Right lobe of liver (tissue), 6 donors: ENCODE results near the gene SPI1. TPM values are rescaled to one million over a fixed set of nuclear protein-coding genes. Genes with fewer than 3 reads are reported as not detected.

Experiments used
- ATAC-seq, 4 donors: fragments of 200-7000 bp; cut with Tn5 transposase; one replicate each; pipeline ENCODE4 v1.9.1; 2020; ENCODE audit warnings: mild to moderate bottlenecking in 4 of 4, moderate library complexity in 4 of 4
- DNase-seq, 3 donors: peaks; one replicate each; pipeline ENCODE4 v3.0.0-alpha.2; 2020
- H3K27ac ChIP-seq, 3 donors: fragments of 200-600 bp; one replicate each; pipeline ENCODE4 v1.8.0; 2022
- H3K27me3 ChIP-seq, 2 donors: fragments of 200-600 bp; one replicate each; pipeline ENCODE4 v1.8.0; 2022
- H3K36me3 ChIP-seq, 4 donors: fragments of 200-600 bp; sonication (generic) in 1 of 4; one replicate each; pipeline versions ENCODE4 v1.5.1 to v1.8.0; 2017 to 2022; ENCODE audit warnings: control low read depth in 1 of 4
- H3K4me1 ChIP-seq, 4 donors: fragments of 200-600 bp; sonication (generic) in 1 of 4; one replicate each; pipeline versions ENCODE4 v1.5.1 to v1.8.0; 2017 to 2022; ENCODE audit warnings: control low read depth in 1 of 4
- H3K4me3 ChIP-seq, 3 donors: fragments of 200-600 bp; one replicate each; pipeline ENCODE4 v1.8.0; 2022
- H3K9me3 ChIP-seq, 4 donors: fragments of 200-600 bp; sonication (generic) in 1 of 4; one replicate each; pipeline versions ENCODE4 v1.5.1 to v1.8.0; 2017 to 2022; ENCODE audit warnings: control low read depth in 1 of 4
- POLR2A ChIP-seq: fragments of 450-650 bp; IDR thresholded peaks from one replicate; pipeline ENCODE4 v1.6.1; 2017; ENCODE audit warnings: antibody characterized with exemption, mild to moderate bottlenecking
- WGBS: methylation state at CpG from one replicate; pipeline ENCODE4 v1.1.6; 2018; ENCODE audit warnings: low coverage, low lambda C conversion rate; ENCODE audit not compliant: insufficient coverage; ENCODE audit errors: missing lambda C conversion rate; 5-methylcytosine and 5-hydroxymethylcytosine counted together
- intact Hi-C, 2 donors: fragments of 100-400 bp; cut with DNase I; formaldehyde crosslinking; loops; one replicate each; pipeline versions ENCODE4 v1.11.2 to v1.14.1; 2022
- long read RNA-seq: library from polyadenylated mRNA; unstranded; transcript quantifications from one replicate; pipeline ENCODE4 v2.0.0, GENCODE V29; 2019
- total RNA-seq, 6 experiments: library from RNA; depleted of rRNA in 2 of 6; stranded (reverse); fragments of >200 nt in 2 of 6; fragmentation: NEBNext Ultra II Directional in 3 of 6; extraction: Animal tissue kit (Norgen Biotek cat#: 25700) in 3 of 6; gene quantifications; one replicate each; pipeline versions ENCODE4 v1.1.0 to v1.2.4, GENCODE V29; 2016 to 2023
- TF ChIP-seq, protein P1 (sequence below), 4 donors: fragments of 200-600 bp in 3 of 4; fragments of 450-650 bp in 1 of 4; IDR thresholded peaks; one replicate each; pipeline versions ENCODE4 v1.5.1 to v1.8.0; 2016 to 2022; ENCODE audit warnings: antibody characterized with exemption in 4 of 4, mild to moderate bottlenecking in 2 of 4
- donor health status: DM: no; HTN: yes; CAD: no.
- donor health status: DM: no; HTN: no; CAD: no.
- donor health status: DM: no; HTN: no; CAD: no.
- donor health status: DM: no; HTN: yes; CAD: no.
- donor health status: DM: no; HTN: yes; CAD: no.

The SPI1 gene
- total RNA-seq = 10 to 100 TPM in 3 of 6 experiments, 1 to 10 TPM in 3; 7.5 to 29.1 (median 10.1) TPM
- long read RNA-seq = 0 reads

DNA sequence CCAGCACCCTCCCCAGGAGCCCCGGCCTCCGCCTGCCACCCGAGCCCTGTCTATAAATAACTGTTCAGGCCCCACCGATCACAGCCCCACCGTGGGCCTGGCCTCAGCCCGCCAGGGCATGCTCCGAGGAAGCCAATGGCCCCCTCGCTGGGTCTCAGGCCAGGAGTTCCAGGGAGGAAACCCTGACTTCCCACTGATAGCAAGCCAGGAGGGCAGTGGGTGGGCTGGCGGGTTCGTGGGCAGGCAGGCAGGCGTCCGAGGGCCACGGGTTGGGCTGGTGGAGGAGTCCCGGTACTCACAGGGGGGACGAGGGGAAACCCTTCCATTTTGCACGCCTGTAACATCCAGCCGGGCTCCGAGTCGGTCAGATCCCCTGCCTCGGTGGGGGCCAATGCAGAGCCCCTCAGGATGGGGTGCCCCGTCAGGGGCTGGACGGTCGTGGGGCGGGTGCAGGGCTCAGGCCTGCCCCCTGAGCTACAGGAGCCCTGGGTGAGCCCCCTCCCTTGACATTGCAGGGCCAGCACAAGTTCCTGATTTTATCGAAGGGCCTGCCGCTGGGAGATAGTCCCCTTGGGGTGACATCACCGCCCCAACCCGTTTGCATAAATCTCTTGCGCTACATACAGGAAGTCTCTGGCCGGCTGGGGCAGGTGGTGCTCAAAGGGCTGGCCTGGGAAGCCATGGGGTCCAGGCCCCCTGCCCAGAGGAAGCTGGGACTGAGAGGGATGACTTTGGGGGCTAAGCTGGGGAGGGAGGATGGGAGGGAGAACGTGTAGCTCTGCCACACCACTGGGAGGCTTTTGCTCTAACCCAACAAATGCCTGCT lies at the start of gene SPI1:
SPI1 (minus strand) TSS at position 538 of the 826 bp plus-strand sequence; CDS start at position 344, 194 bp downstream.
- H3K4me3 ChIP-seq = peak within 1 kb of the TSS; percentile 21 to 44 (median 22)
- DNase-seq (peak in 2 of 3 donors; percentile 74 to 81), ATAC-seq (peak; percentile 40 to 57 (median 46))
- H3K27ac ChIP-seq = peak within 1 kb of the TSS; percentile 44 to 80 (median 69)
- no peaks in the 10 kb centered on the region for H3K36me3 ChIP-seq
- H3K4me1 ChIP-seq = peaks cover 0 to 2% (median 0%) of the 10 kb centered on the region in 4 donors
- H3K27me3 ChIP-seq = no peaks in the 10 kb centered on the region
- 77% methylated on average over 7 of the region's 31 CpGs for WGBS
- H3K9me3 ChIP-seq = no peaks in the 10 kb centered on the region
- TF ChIP-seq, protein P1, sequence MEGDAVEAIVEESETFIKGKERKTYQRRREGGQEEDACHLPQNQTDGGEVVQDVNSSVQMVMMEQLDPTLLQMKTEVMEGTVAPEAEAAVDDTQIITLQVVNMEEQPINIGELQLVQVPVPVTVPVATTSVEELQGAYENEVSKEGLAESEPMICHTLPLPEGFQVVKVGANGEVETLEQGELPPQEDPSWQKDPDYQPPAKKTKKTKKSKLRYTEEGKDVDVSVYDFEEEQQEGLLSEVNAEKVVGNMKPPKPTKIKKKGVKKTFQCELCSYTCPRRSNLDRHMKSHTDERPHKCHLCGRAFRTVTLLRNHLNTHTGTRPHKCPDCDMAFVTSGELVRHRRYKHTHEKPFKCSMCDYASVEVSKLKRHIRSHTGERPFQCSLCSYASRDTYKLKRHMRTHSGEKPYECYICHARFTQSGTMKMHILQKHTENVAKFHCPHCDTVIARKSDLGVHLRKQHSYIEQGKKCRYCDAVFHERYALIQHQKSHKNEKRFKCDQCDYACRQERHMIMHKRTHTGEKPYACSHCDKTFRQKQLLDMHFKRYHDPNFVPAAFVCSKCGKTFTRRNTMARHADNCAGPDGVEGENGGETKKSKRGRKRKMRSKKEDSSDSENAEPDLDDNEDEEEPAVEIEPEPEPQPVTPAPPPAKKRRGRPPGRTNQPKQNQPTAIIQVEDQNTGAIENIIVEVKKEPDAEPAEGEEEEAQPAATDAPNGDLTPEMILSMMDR (IDR thresholded peaks at IDR 0.05) = no peak
- peak; percentile 51 for TF ChIP-seq POLR2A
- intact Hi-C loops = loop anchor here (5.0 to 10.0 kb wide), 2 partner anchors 47 to 74 kb away; partner anchors contain the start of gene PSMC3 (in 1 of the 2)

GRCh38 chr11:47426062-47426956 lies 48.0 kb upstream of the SPI1 start, which contains the start of gene PSMC3:
TSS of gene PSMC3 (minus strand) at chr11:47426439. CDS start at chr11:47426279, 160 bp downstream.
- Histone ChIP-seq H3K27me3 (no peaks in the 10 kb centered on the region), H3K4me3 (peak within 1 kb of the TSS; percentile 77 to 99 (median 81)), H3K27ac (peak within 1 kb of the TSS; percentile 93 to 98 (median 95)), H3K4me1 (peaks cover 0 to 13% (median 3%) of the 10 kb centered on the region in 4 donors), H3K36me3 (peaks cover 0 to 30% (median 13%) of the 10 kb centered on the region in 4 donors), H3K9me3 (no peaks in the 10 kb centered on the region)
- intact Hi-C loops = loop anchor here in 1 of 2 donors (10.0 kb wide), 1 partner anchor 52 kb away; the partner anchor contains the start of gene SPI1
- TF ChIP-seq, protein P1 (IDR thresholded peaks at IDR 0.05) = no peak
- TF ChIP-seq POLR2A = peak; percentile 66
- peak; percentile 92 to 96 (median 94) for ATAC-seq
- peak; percentile 98 to 99 (median 98) for DNase-seq
- WGBS = 2% methylated on average over 45 of the region's 62 CpGs

- Histone ChIP-seq H3K27me3 (no peaks in the 10 kb centered on the region), H3K4me3 (peak overlapping the region; percentile 77 to 99 (median 81)), H3K9me3 (no peaks in the 10 kb centered on the region), H3K36me3 (peaks cover 0 to 37% (median 17%) of the 10 kb centered on the region in 4 donors), H3K4me1 (peaks cover 0 to 13% (median under 1%) of the 10 kb centered on the region in 4 donors), H3K27ac (peak overlapping the region; percentile 93 to 98 (median 95))
- intact Hi-C loops = loop anchor here in 1 of 2 donors (10.0 kb wide), 1 partner anchor 51 kb away; the partner anchor contains the start of gene SPI1
- TF ChIP-seq POLR2A = no peak
- TF ChIP-seq, protein P1 (IDR thresholded peaks at IDR 0.05) = no peak
- no peak for DNase-seq
- 0% methylated on average over 12 of the region's 14 CpGs for WGBS
- ATAC-seq = no peak
Observed at GRCh38 chr11:47425611-47426010, 47.3 kb upstream of the SPI1 start.
